ENCODE data around the gene MST1. TPM values are rescaled to one million over a fixed set of nuclear protein-coding genes. Genes with fewer than 3 reads are reported as not detected.
"Not testable (repeated sequence)": the region's sequence is repeated elsewhere in the genome, so short reads cannot be mapped to it uniquely, and the experiment has no call there.

Gene MST1
- total and polyA plus RNA-seq, 2 donors (not counting 1 experiment from before 2014, with no cell fraction given), result 3.5 to 6.6 TPM

DNA sequence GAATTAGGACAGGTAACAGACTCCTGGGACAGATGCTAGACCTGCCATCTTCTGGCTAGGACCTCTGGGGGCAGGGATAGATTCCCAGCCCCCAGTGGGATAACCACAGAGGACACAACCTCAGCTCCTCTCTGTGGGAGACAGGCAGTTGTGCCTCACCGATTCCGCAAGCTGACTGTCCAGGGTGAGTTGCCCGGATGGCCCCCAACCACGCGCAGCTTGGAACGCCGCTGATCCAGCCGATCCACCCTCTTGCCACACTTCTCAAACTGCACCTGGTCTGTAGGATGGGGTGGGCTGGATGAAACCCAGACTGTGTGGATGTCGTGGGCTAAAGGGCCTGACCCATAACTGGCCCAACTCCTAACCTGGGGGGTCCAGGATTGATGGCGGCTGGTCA lies 4.2 kb downstream of the MST1 start:
- not testable (repeated sequence) for H3K27ac ChIP-seq (ENCODE audit: insufficient read depth, low read length); H2AFZ ChIP-seq (ENCODE audit: low read length); H3K9me3 ChIP-seq (ENCODE audit: control insufficient read depth, insufficient read depth, low read depth, low read length); H3K4me3 ChIP-seq (replicated peaks in 1 of 4; ENCODE audit: control extremely low read depth in 1 of 4, insufficient read depth in 1 of 4, low read depth in 3 of 4, low read length in 4 of 4); H3K27me3 ChIP-seq (ENCODE audit: control insufficient read depth, insufficient read depth, low read length); H3K9ac ChIP-seq (ENCODE audit: insufficient read depth, low read length); H4K20me1 ChIP-seq (ENCODE audit: control insufficient read depth, extremely low read depth, insufficient read depth, low read length); H3K4me2 ChIP-seq (ENCODE audit: extremely low read depth, insufficient read depth, low read length); DNase-seq (ENCODE audit: low read depth in 2 of 2); H3K79me2 ChIP-seq (ENCODE audit: control insufficient read depth, insufficient read depth, low read length); H3K4me1 ChIP-seq (ENCODE audit: control insufficient read depth, extremely low read depth, insufficient read depth, low read length)
- peaks cover 17% of the 10 kb centered on the region for H3K36me3 ChIP-seq (ENCODE audit: control insufficient read depth, insufficient read depth, low read length)

GRCh38 chr3:49684453-49684852 lies 4.8 kb downstream of the MST1 start:
- H3K36me3 ChIP-seq (ENCODE audit: control insufficient read depth, insufficient read depth, low read length), result peaks cover 19% of the 10 kb centered on the region
- not testable (repeated sequence) for H3K4me2 ChIP-seq (ENCODE audit: extremely low read depth, insufficient read depth, low read length); DNase-seq (ENCODE audit: low read depth in 2 of 2); H3K9me3 ChIP-seq (ENCODE audit: control insufficient read depth, insufficient read depth, low read depth, low read length); H4K20me1 ChIP-seq (ENCODE audit: control insufficient read depth, extremely low read depth, insufficient read depth, low read length); H3K27me3 ChIP-seq (ENCODE audit: control insufficient read depth, insufficient read depth, low read length); H2AFZ ChIP-seq (ENCODE audit: low read length); H3K4me3 ChIP-seq (replicated peaks in 1 of 4; ENCODE audit: control extremely low read depth in 1 of 4, insufficient read depth in 1 of 4, low read depth in 3 of 4, low read length in 4 of 4); H3K4me1 ChIP-seq (ENCODE audit: control insufficient read depth, extremely low read depth, insufficient read depth, low read length); H3K79me2 ChIP-seq (ENCODE audit: control insufficient read depth, insufficient read depth, low read length); H3K9ac ChIP-seq (ENCODE audit: insufficient read depth, low read length); H3K27ac ChIP-seq (ENCODE audit: insufficient read depth, low read length)

GRCh38 chr3:49683162-49683561 lies 6.1 kb downstream of the MST1 start:
- TF ChIP-seq CTCF (conservative IDR thresholded peaks at IDR 0.05 in 1 of 2, IDR thresholded peaks at IDR 0.05 in 1 of 2; ENCODE audit: low read depth in 1 of 2, low read length in 2 of 2) (no peak), EZH2 (IDR thresholded peaks at IDR 0.05; ENCODE audit: low read length, missing control alignments) (no peak)
- H3K9me3 ChIP-seq (ENCODE audit: control insufficient read depth, insufficient read depth, low read depth, low read length), result no peaks in the 10 kb centered on the region
- DNase-seq (ENCODE audit: low read depth in 2 of 2), result peak in 1 of 2 donors; percentile 28
- no peaks in the 10 kb centered on the region for H3K79me2 ChIP-seq (ENCODE audit: control insufficient read depth, insufficient read depth, low read length)
- H3K4me1 ChIP-seq (ENCODE audit: control insufficient read depth, extremely low read depth, insufficient read depth, low read length), result no peaks in the 10 kb centered on the region
- H3K27ac ChIP-seq (ENCODE audit: insufficient read depth, low read length), result no peak overlapping the region
- H3K4me3 ChIP-seq (replicated peaks in 1 of 4; ENCODE audit: control extremely low read depth in 1 of 4, insufficient read depth in 1 of 4, low read depth in 3 of 4, low read length in 4 of 4), result no peak overlapping the region
- H3K27me3 ChIP-seq (ENCODE audit: control insufficient read depth, insufficient read depth, low read length), result no peaks in the 10 kb centered on the region
- no peak overlapping the region for H2AFZ ChIP-seq (ENCODE audit: low read length)
- H3K4me2 ChIP-seq (ENCODE audit: extremely low read depth, insufficient read depth, low read length), result no peak overlapping the region
- H3K36me3 ChIP-seq (ENCODE audit: control insufficient read depth, insufficient read depth, low read length), result peaks cover 25% of the 10 kb centered on the region
- no peak overlapping the region for H3K9ac ChIP-seq (ENCODE audit: insufficient read depth, low read length)
- H4K20me1 ChIP-seq (ENCODE audit: control insufficient read depth, extremely low read depth, insufficient read depth, low read length), result no peaks in the 10 kb centered on the region

DNA sequence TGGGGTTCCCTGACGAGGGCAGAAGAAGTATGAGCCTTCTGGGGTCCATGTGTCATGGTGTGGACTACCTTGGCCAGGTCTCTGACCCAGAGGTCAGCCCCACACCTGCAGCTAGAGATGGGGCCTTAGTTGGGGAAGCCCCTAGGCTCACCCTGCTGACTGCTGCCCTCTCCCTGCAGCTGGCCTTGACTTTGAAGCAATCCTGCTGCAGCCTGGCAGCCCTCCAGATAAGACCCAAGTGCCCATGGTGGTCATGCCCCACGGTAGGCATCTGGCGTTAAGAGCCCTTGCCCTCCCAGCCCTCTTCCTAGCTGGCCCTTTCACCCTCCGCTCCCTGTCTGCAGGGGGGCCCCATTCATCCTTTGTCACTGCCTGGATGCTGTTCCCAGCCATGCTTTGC lies 7.7 kb downstream of the MST1 start:
- Histone ChIP-seq H3K36me3 (ENCODE audit: control insufficient read depth, insufficient read depth, low read length) (peaks cover 35% of the 10 kb centered on the region), H4K20me1 (ENCODE audit: control insufficient read depth, extremely low read depth, insufficient read depth, low read length) (no peaks in the 10 kb centered on the region), H3K4me3 (replicated peaks in 1 of 4; ENCODE audit: control extremely low read depth in 1 of 4, insufficient read depth in 1 of 4, low read depth in 3 of 4, low read length in 4 of 4) (no peak overlapping the region), H3K9ac (ENCODE audit: insufficient read depth, low read length) (no peak overlapping the region), H3K27ac (ENCODE audit: insufficient read depth, low read length) (no peak overlapping the region), H3K9me3 (ENCODE audit: control insufficient read depth, insufficient read depth, low read depth, low read length) (no peaks in the 10 kb centered on the region), H3K4me2 (ENCODE audit: extremely low read depth, insufficient read depth, low read length) (no peak overlapping the region), H3K27me3 (ENCODE audit: control insufficient read depth, insufficient read depth, low read length) (no peaks in the 10 kb centered on the region), H3K4me1 (ENCODE audit: control insufficient read depth, extremely low read depth, insufficient read depth, low read length) (no peaks in the 10 kb centered on the region), H2AFZ (ENCODE audit: low read length) (no peak overlapping the region), H3K79me2 (ENCODE audit: control insufficient read depth, insufficient read depth, low read length) (no peaks in the 10 kb centered on the region)
- DNase-seq (ENCODE audit: low read depth in 2 of 2), result no peak
- TF ChIP-seq CTCF (conservative IDR thresholded peaks at IDR 0.05 in 1 of 2, IDR thresholded peaks at IDR 0.05 in 1 of 2; ENCODE audit: low read depth in 1 of 2, low read length in 2 of 2) (no peak), EZH2 (IDR thresholded peaks at IDR 0.05; ENCODE audit: low read length, missing control alignments) (no peak)
